C4-2B (cell line): ENCODE data around the gene TEX2.
"Not testable (repeated sequence)": the region's sequence is repeated elsewhere in the genome, so short reads cannot be mapped to it uniquely, and the experiment has no call there.

Experiments
- H3K27ac ChIP-seq: fragments of 450-650 bp; 2 replicates; pipeline ENCODE4 v1.5.1; 2017
- CTCF ChIP-seq: fragments of 450-650 bp; conservative IDR thresholded peaks from 2 replicates; pipeline ENCODE4 v1.5.1; 2017; ENCODE audit warnings: mild to moderate bottlenecking
- ZFX ChIP-seq: fragments of 450-650 bp; IDR thresholded peaks from 2 replicates; pipeline ENCODE4 v1.6.1; 2017

The TEX2 gene

GRCh38 chr17:64196601-64197000 is 66.5 kb downstream of the TEX2 start:
- no peak overlapping the region for H3K27ac ChIP-seq
- no peak for TF ChIP-seq ZFX
- TF ChIP-seq CTCF: no peak

GRCh38 chr17:64193561-64193960 is 69.5 kb downstream of the TEX2 start:
- TF ChIP-seq ZFX (no peak), CTCF (no peak)
- no peak overlapping the region for H3K27ac ChIP-seq

- H3K27ac ChIP-seq: no peak overlapping the region
- TF ChIP-seq ZFX (no peak), CTCF (no peak)
These were observed 70.5 kb downstream of the TEX2 start for GRCh38 chr17:64192589-64192988.

GRCh38 chr17:64190472-64190871 is 72.6 kb downstream of the TEX2 start:
- no peak overlapping the region for H3K27ac ChIP-seq
- no peak for TF ChIP-seq ZFX
- no peak for TF ChIP-seq CTCF

- H3K27ac ChIP-seq: no peak overlapping the region
- TF ChIP-seq CTCF (no peak), ZFX (no peak)
These were observed 75.0 kb downstream of the TEX2 start for GRCh38 chr17:64188088-64188487.

- H3K27ac ChIP-seq: no peak overlapping the region
- TF ChIP-seq CTCF (no peak), ZFX (no peak)
These were observed 75.8 kb downstream of the TEX2 start for GRCh38 chr17:64187093-64187895.

- H3K27ac ChIP-seq: no peak overlapping the region
- TF ChIP-seq ZFX (no peak), CTCF (no peak)
These were observed 76.6 kb downstream of the TEX2 start for GRCh38 chr17:64186171-64187092.

- not testable (repeated sequence) for H3K27ac ChIP-seq
These were observed 77.5 kb downstream of the TEX2 start for GRCh38 chr17:64185557-64185956.
